Transverse colon (tissue), 4 donors: ENCODE results near the gene ZNF281.

Source experiments
- POLR2A ChIP-seq: fragments of 450-650 bp; IDR thresholded peaks from one replicate; pipeline ENCODE4 v1.6.1; 2016; ENCODE audit warnings: antibody characterized with exemption, mild to moderate bottlenecking, moderate library complexity
- POLR2AphosphoS5 ChIP-seq, 3 donors: sonication (generic); formaldehyde crosslinking; IDR thresholded peaks; one replicate each; pipeline ENCODE4 v1.6.1; 2016; ENCODE audit warnings: antibody characterized with exemption in 3 of 3
- TF ChIP-seq, protein P1 (sequence below), 5 experiments: fragments of 200-600 bp in 3 of 5; fragments of 450-650 bp in 2 of 5; sonication (generic) in 3 of 5; IDR thresholded peaks; 1 replicate in 2 of 5; 2 replicates in 3 of 5; pipeline ENCODE4 v1.5.1; 2016 to 2017; ENCODE audit warnings: antibody characterized with exemption in 5 of 5, inconsistent platforms in 3 of 5, mild to moderate bottlenecking in 2 of 5, moderate library complexity in 1 of 5

DNA sequence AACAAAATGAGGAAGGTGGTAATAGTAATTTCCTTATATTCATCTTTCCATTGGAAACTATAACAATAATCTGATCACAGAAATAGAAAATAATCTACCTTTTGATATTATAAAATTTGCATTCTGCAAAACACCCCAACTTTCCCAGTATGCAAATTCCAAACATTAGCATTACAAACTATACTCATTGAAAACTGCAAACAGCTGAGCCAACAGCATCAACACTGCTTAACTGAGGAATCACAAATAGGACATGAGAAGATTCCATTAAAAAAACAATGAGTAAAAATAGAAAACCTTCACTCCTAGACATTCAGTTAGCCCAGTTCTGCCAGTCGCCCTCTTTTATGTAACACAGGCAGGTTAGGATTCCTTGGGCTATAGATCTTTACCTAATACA lies 18.1 kb downstream of the ZNF281 start:
- TF ChIP-seq POLR2A (no peak), POLR2AphosphoS5 (IDR thresholded peaks at IDR 0.05) (no peak)
- TF ChIP-seq, protein P1, sequence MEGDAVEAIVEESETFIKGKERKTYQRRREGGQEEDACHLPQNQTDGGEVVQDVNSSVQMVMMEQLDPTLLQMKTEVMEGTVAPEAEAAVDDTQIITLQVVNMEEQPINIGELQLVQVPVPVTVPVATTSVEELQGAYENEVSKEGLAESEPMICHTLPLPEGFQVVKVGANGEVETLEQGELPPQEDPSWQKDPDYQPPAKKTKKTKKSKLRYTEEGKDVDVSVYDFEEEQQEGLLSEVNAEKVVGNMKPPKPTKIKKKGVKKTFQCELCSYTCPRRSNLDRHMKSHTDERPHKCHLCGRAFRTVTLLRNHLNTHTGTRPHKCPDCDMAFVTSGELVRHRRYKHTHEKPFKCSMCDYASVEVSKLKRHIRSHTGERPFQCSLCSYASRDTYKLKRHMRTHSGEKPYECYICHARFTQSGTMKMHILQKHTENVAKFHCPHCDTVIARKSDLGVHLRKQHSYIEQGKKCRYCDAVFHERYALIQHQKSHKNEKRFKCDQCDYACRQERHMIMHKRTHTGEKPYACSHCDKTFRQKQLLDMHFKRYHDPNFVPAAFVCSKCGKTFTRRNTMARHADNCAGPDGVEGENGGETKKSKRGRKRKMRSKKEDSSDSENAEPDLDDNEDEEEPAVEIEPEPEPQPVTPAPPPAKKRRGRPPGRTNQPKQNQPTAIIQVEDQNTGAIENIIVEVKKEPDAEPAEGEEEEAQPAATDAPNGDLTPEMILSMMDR (IDR thresholded peaks at IDR 0.05): no peak
